Stomach (tissue), 19 donors: ENCODE results near the gene FAM222B. TPM values are rescaled to one million over a fixed set of nuclear protein-coding genes. Genes with fewer than 3 reads are reported as not detected.

Source experiments
- DNase-seq, 2 donors: peaks; one replicate each; pipeline versions ENCODE4 v3.0.0 to v3.0.0-alpha.2; 2013 to 2019
- H3K27ac ChIP-seq, 5 donors: fragments of 200-600 bp in 4 of 5; sonication (generic) in 4 of 5; one replicate each; pipeline ENCODE4 v1.5.1; 2013 to 2019; ENCODE audit warnings: mild to moderate bottlenecking in 1 of 5, moderate library complexity in 1 of 5
- H3K27me3 ChIP-seq, 3 donors: fragments of 200-600 bp; sonication (generic); one replicate each; pipeline ENCODE4 v1.5.1; 2017 to 2019; ENCODE audit warnings: mixed run types in 1 of 3
- H3K36me3 ChIP-seq, 4 donors: fragments of 200-600 bp; sonication (generic); 1 replicate in 3 of 4; 2 replicates in 1 of 4; pipeline ENCODE4 v1.5.1; 2016 to 2019
- H3K4me1 ChIP-seq, 4 donors: fragments of 200-600 bp; sonication (generic); one replicate each; pipeline ENCODE4 v1.5.1; 2016 to 2019
- H3K4me3 ChIP-seq, 4 donors: fragments of 200-600 bp; sonication (generic) in 3 of 4; one replicate each; pipeline ENCODE4 v1.5.1; 2016 to 2019; ENCODE audit warnings: mild to moderate bottlenecking in 1 of 4
- H3K9me3 ChIP-seq, 4 donors: fragments of 200-600 bp; sonication (generic); one replicate each; pipeline ENCODE4 v1.5.1; 2016 to 2019
- EP300 ChIP-seq: sonication (generic); formaldehyde crosslinking; IDR thresholded peaks from one replicate; pipeline ENCODE4 v1.6.1; 2017; ENCODE audit warnings: antibody characterized with exemption
- POLR2A ChIP-seq, 4 donors: fragments of 450-650 bp; IDR thresholded peaks; one replicate each; pipeline ENCODE4 v1.6.1; 2016; ENCODE audit warnings: antibody characterized with exemption in 4 of 4, control low read depth in 2 of 4, mild to moderate bottlenecking in 1 of 4, moderate library complexity in 1 of 4
- POLR2AphosphoS5 ChIP-seq, 3 donors: sonication (generic); formaldehyde crosslinking; IDR thresholded peaks; one replicate each; pipeline ENCODE4 v1.6.1; 2016; ENCODE audit warnings: antibody characterized with exemption in 3 of 3
- WGBS, 5 donors: extraction: QIAGEN DNeasy Blood & Tissue Kit in 3 of 5; methylation state at CpG; one replicate each; pipeline versions ENCODE4 v1.1.5 to v1.1.7; 2013 to 2018; 5-methylcytosine and 5-hydroxymethylcytosine counted together
- intact Hi-C: fragments of 100-400 bp; cut with DNase I; formaldehyde crosslinking; loops from one replicate; pipeline ENCODE4 v1.15.1; 2023; ENCODE audit warnings: low total_unique reads
- long read RNA-seq, 10 donors: transcript quantifications; one replicate each; lab custom pipeline, GENCODE V29; 2026
- polyA plus RNA-seq, 3 donors: library from polyadenylated mRNA; stranded (reverse); fragments of 200-250 nt; gene quantifications; one replicate each; pipeline ENCODE4 v1.2.3, GENCODE V29; 2013
- total RNA-seq, 5 donors: library from RNA; depleted of rRNA; stranded (reverse); fragments of >200 nt; gene quantifications; one replicate each; pipeline versions ENCODE4 v1.1.0 to v1.2.3, GENCODE V29; 2014 to 2016
- TF ChIP-seq, protein P1 (sequence below), 7 experiments: fragments of 450-650 bp in 4 of 7; fragments of 200-600 bp in 3 of 7; sonication (generic) in 3 of 7; IDR thresholded peaks; one replicate each; pipeline ENCODE4 v1.5.1; 2016 to 2019; ENCODE audit warnings: antibody characterized with exemption in 7 of 7, control low read depth in 2 of 7, mild to moderate bottlenecking in 1 of 7
- donor health status: healthy with polysubstance abuse.
- donor health status: Bipolar disorder and iron deficiency.
- donor health status: healthy.

Gene FAM222B, protein sequence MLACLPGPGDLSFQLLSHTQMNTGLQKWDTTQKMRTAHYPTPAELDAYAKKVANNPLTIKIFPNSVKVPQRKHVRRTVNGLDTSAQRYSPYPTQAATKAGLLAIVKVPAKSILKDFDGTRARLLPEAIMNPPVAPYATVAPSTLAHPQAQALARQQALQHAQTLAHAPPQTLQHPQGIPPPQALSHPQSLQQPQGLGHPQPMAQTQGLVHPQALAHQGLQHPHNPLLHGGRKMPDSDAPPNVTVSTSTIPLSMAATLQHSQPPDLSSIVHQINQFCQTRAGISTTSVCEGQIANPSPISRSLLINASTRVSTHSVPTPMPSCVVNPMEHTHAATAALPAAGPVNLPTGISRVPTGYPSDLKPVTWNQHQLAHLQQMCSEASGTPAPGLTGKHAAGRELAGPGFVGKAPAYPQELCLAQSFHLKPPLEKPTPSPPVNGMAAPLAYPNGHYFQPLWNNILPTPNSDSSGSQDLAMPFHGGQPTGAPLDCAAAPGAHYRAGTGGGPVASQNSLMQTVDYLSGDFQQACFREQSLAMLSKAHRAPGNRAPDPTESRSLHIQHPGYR
- total RNA-seq (10 to 100 TPM in 3 of 5 donors, 1 to 10 TPM in 2; 5.5 to 29.6 (median 14.0) TPM), polyA plus RNA-seq (1 to 10 TPM; 4.4 to 8.3 (median 6.6) TPM)
- long read RNA-seq, donor 1, full-length matches to known transcripts, result 3 of 1,752 reads
- long read RNA-seq, donor 1, partial matches to known transcripts, result 1,688 of 1,752 reads
- long read RNA-seq, donor 1, other reads (novel, unspliced or antisense), result 61 of 1,752 reads
- long read RNA-seq, donor 2, partial matches to known transcripts, result 5 of 12 reads
- long read RNA-seq, donor 2, other reads (novel, unspliced or antisense), result 7 of 12 reads
- long read RNA-seq, donor 3, full-length matches to known transcripts, result 5 of 31 reads
- long read RNA-seq, donor 3, partial matches to known transcripts, result 21 of 31 reads
- long read RNA-seq, donor 3, other reads (novel, unspliced or antisense), result 5 of 31 reads
- long read RNA-seq, donor 4, full-length matches to known transcripts, result 1 of 1 reads
- long read RNA-seq, donor 4, partial matches to known transcripts, result 0 of 1 reads
- long read RNA-seq, donor 4, other reads (novel, unspliced or antisense), result 0 of 1 reads
- long read RNA-seq, donor 5, full-length matches to known transcripts, result 8 of 31 reads
- long read RNA-seq, donor 5, partial matches to known transcripts, result 11 of 31 reads
- long read RNA-seq, donor 5, other reads (novel, unspliced or antisense), result 12 of 31 reads
- long read RNA-seq, donor 6, full-length matches to known transcripts, result 9 of 9 reads
- long read RNA-seq, donor 6, partial matches to known transcripts, result 0 of 9 reads
- long read RNA-seq, donor 6, other reads (novel, unspliced or antisense), result 0 of 9 reads
- long read RNA-seq, donor 7, full-length matches to known transcripts, result 9 of 9 reads
- long read RNA-seq, donor 7, partial matches to known transcripts, result 0 of 9 reads
- long read RNA-seq, donor 7, other reads (novel, unspliced or antisense), result 0 of 9 reads
- long read RNA-seq, donor 8, full-length matches to known transcripts, result 4 of 30 reads
- long read RNA-seq, donor 8, partial matches to known transcripts, result 15 of 30 reads
- long read RNA-seq, donor 8, other reads (novel, unspliced or antisense), result 11 of 30 reads
- long read RNA-seq, donor 9, full-length matches to known transcripts, result 3 of 69 reads
- long read RNA-seq, donor 9, partial matches to known transcripts, result 61 of 69 reads
- long read RNA-seq, donor 9, other reads (novel, unspliced or antisense), result 5 of 69 reads
- long read RNA-seq, donor 10, full-length matches to known transcripts, result 1 of 1 reads
- long read RNA-seq, donor 10, partial matches to known transcripts, result 0 of 1 reads
- long read RNA-seq, donor 10, other reads (novel, unspliced or antisense), result 0 of 1 reads

DNA sequence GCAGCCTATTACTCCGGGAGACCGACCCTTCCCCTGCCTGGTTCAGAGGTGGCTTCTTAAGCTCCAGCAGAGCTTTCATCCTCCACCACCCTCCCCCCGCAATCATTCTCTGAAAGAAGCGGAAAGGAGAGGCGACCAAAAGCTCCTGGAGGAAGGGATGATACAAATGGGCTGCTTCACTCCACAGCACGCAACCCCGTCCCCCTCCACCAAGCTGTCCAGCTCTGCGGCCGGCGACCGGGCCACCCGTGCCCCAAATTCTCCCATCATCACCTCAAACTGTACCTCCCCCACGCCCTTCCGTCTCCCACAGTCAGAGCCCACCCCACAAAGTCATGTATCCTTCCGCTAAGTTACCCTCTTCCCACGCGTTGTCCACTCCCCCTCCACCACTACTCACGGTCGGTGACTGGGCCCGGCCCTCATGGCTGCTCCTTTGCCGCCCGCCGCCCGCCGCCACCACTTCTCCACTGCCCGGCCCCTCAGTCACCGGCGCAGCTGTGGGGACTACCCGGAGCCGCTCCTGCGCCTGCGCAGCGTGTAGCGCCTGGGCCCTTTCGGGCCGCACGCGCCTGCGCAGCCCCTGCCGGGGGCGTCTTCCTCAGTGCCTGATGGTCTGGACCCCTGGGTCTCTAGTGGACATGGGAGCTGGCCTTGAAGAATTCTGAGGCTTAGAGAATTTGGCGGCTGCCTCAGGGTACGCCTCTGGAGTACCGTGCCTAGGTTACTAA lies at the start of gene FAM222B:
Gene FAM222B (minus strand): TSS at position 509 of the 731 bp plus-strand sequence. CDS start 76,123 bp downstream, outside the sequence.
- no peaks in the 10 kb centered on the region for H3K9me3 ChIP-seq
- TF ChIP-seq POLR2AphosphoS5 (IDR thresholded peaks at IDR 0.05) (peak in 2 of 3 donors; percentile 73 to 86), EP300 (no peak), POLR2A (IDR thresholded peaks at IDR 0.05) (peak in 1 of 4 donors; percentile 68)
- TF ChIP-seq, protein P1, sequence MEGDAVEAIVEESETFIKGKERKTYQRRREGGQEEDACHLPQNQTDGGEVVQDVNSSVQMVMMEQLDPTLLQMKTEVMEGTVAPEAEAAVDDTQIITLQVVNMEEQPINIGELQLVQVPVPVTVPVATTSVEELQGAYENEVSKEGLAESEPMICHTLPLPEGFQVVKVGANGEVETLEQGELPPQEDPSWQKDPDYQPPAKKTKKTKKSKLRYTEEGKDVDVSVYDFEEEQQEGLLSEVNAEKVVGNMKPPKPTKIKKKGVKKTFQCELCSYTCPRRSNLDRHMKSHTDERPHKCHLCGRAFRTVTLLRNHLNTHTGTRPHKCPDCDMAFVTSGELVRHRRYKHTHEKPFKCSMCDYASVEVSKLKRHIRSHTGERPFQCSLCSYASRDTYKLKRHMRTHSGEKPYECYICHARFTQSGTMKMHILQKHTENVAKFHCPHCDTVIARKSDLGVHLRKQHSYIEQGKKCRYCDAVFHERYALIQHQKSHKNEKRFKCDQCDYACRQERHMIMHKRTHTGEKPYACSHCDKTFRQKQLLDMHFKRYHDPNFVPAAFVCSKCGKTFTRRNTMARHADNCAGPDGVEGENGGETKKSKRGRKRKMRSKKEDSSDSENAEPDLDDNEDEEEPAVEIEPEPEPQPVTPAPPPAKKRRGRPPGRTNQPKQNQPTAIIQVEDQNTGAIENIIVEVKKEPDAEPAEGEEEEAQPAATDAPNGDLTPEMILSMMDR (IDR thresholded peaks at IDR 0.05), result no peak
- peaks cover 0 to 31% (median 21%) of the 10 kb centered on the region in 4 donors for H3K4me1 ChIP-seq
- 0 to 1% (median 0%) methylated on average over 23 to 44 of the region's 44 CpGs for WGBS, 5 donors
- no peaks in the 10 kb centered on the region for H3K36me3 ChIP-seq
- H3K27ac ChIP-seq, result peak within 1 kb of the TSS; percentile 79 to 90 (median 84)
- intact Hi-C loops, result loop anchor here (10.0 kb wide), 1 partner anchor 78 kb away; no protein-coding TSS in a partner anchor
- DNase-seq, result peak; percentile 84 to 96
- peak within 1 kb of the TSS; percentile 72 to 98 (median 84) for H3K4me3 ChIP-seq
- no peaks in the 10 kb centered on the region for H3K27me3 ChIP-seq

DNA sequence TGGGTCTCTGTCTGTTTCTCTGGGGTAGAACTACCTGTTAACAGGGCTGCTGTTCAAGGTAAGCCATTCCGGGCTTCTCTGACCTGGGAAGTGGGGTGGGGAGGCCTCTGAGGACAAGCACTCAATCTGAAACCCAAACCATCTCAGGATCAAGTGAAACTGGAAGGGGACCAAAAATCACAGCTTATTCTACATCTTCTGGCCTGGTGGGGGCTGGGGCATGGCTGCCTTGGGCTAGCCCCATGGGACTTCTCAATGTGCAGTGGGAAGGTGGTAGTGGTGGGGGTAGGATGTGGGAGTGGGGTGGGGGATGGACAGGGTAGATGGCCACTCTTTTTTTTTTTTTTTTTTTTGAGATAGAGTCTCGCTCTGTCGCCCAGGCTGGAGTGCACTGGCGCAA lies 49.4 kb upstream of the FAM222B start:
- H3K4me1 ChIP-seq, result peaks cover 15 to 74% (median 35%) of the 10 kb centered on the region in 4 donors
- 88 to 96% (median 93%) methylated on average over 1 to 4 of the region's 4 CpGs for WGBS, 5 donors
- H3K36me3 ChIP-seq, result peaks cover 0 to 31% (median 23%) of the 10 kb centered on the region in 4 donors
- H3K27me3 ChIP-seq, result no peaks in the 10 kb centered on the region
- peak overlapping the region in 3 of 5 donors; percentile 11 to 77 (median 63) for H3K27ac ChIP-seq
- H3K4me3 ChIP-seq, result no peak overlapping the region
- no peaks in the 10 kb centered on the region for H3K9me3 ChIP-seq
- DNase-seq, result no peak
- intact Hi-C loops, result no loop called here
- no peak for TF ChIP-seq EP300
- TF ChIP-seq POLR2AphosphoS5 (IDR thresholded peaks at IDR 0.05), result no peak
- TF ChIP-seq, protein P1 (IDR thresholded peaks at IDR 0.05), result no peak
- TF ChIP-seq POLR2A (IDR thresholded peaks at IDR 0.05), result no peak

DNA sequence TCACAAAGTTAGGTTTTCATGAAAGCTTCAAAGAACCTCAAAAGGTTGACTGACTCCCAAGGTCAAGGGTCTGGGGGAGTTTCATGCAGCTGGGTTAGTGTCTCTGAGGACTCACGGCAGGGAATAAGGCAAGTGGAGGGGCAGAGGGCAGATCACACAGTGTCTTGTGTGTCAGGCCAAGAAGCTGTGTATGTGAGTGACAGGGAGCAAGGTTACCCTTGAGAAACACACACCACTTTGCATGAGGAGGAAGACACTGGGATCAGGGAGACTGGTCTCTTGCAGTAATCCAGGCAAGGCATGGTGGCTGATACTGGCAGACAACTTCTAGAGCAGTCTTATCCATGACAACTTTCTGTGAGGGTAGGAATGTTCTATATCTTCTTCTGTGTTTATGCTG lies 48.6 kb upstream of the FAM222B start:
- H3K27ac ChIP-seq, result peak overlapping the region in 1 of 5 donors; percentile 11
- peaks cover 10 to 67% (median 27%) of the 10 kb centered on the region in 4 donors for H3K4me1 ChIP-seq
- 85 to 97% (median 91%) methylated on average over 1 of the region's 1 CpG for WGBS, 5 donors
- H3K4me3 ChIP-seq, result no peak overlapping the region
- no peaks in the 10 kb centered on the region for H3K27me3 ChIP-seq
- no peaks in the 10 kb centered on the region for H3K9me3 ChIP-seq
- DNase-seq, result no peak
- TF ChIP-seq, protein P1 (IDR thresholded peaks at IDR 0.05), result no peak
- TF ChIP-seq POLR2A (IDR thresholded peaks at IDR 0.05) (no peak), POLR2AphosphoS5 (IDR thresholded peaks at IDR 0.05) (no peak), EP300 (no peak)
- H3K36me3 ChIP-seq, result peaks cover 0 to 40% (median 30%) of the 10 kb centered on the region in 4 donors
- intact Hi-C loops, result no loop called here
